NCI-H2196 (cell line): ENCODE results near the gene SAMD15.
"Not testable (repeated sequence)": the region's sequence is repeated elsewhere in the genome, so short reads cannot be mapped to it uniquely, and the experiment has no call there.

Source experiments
- DNase-seq: peaks from one replicate; lab custom pipeline; 2025; ENCODE audit not compliant: unreplicated experiment; lab: John Stamatoyannopoulos, UW

The SAMD15 gene

GRCh38 chr14:77375164-77375950, 1.8 kb upstream of the SAMD15 start:
- no peak for DNase-seq

- DNase-seq, result no peak
Observed at GRCh38 chr14:77375973-77376770, 1.0 kb upstream of the SAMD15 start.

- DNase-seq, result no peak
Observed at GRCh38 chr14:77377502-77377844, 294 bp downstream of the SAMD15 start.

GRCh38 chr14:77378701-77379100, 1.5 kb downstream of the SAMD15 start:
- no peak for DNase-seq

- DNase-seq, result no peak
Observed at GRCh38 chr14:77390188-77390587, 13.0 kb downstream of the SAMD15 start.

- DNase-seq, result no peak
Observed at GRCh38 chr14:77400216-77400615, 23.0 kb downstream of the SAMD15 start.

- DNase-seq, result no peak
Observed at GRCh38 chr14:77403768-77404167, 26.6 kb downstream of the SAMD15 start.

- DNase-seq, result no peak
Observed at GRCh38 chr14:77406086-77406485, 28.9 kb downstream of the SAMD15 start.

- no peak for DNase-seq
Observed at GRCh38 chr14:77406718-77407117, 29.5 kb downstream of the SAMD15 start.

- DNase-seq, result no peak
Observed at GRCh38 chr14:77407158-77407557, 30.0 kb downstream of the SAMD15 start.

GRCh38 chr14:77409131-77409533, 32.0 kb downstream of the SAMD15 start:
- DNase-seq, result no peak

- DNase-seq, result not testable (repeated sequence)
Observed at GRCh38 chr14:77415403-77416030, 38.3 kb downstream of the SAMD15 start.

GRCh38 chr14:77416098-77416497, 38.9 kb downstream of the SAMD15 start:
- DNase-seq, result not testable (repeated sequence)

- DNase-seq, result no peak
Observed at GRCh38 chr14:77416836-77417235, 39.7 kb downstream of the SAMD15 start.

- DNase-seq, result no peak
Observed at GRCh38 chr14:77421201-77421600, 44.0 kb downstream of the SAMD15 start.

- DNase-seq, result no peak
Observed at GRCh38 chr14:77423423-77423822, 46.2 kb downstream of the SAMD15 start, which contains the start of gene NOXRED1. TSS of gene NOXRED1 (minus strand) at chr14:77423523. CDS start at chr14:77422889, 634 bp downstream.

GRCh38 chr14:77424862-77425261, 47.7 kb downstream of the SAMD15 start:
- no peak for DNase-seq

- DNase-seq, result no peak
Observed at GRCh38 chr14:77426396-77426795, 49.2 kb downstream of the SAMD15 start.

GRCh38 chr14:77436042-77436441, 58.9 kb downstream of the SAMD15 start:
- no peak for DNase-seq

GRCh38 chr14:77438596-77438995, 61.4 kb downstream of the SAMD15 start:
- DNase-seq, result no peak

- DNase-seq, result no peak
Observed at GRCh38 chr14:77439861-77440260, 62.7 kb downstream of the SAMD15 start.
